ENCODE measurements around the gene ASCL5. TPM values are rescaled to one million over a fixed set of nuclear protein-coding genes. Genes with fewer than 3 reads are reported as not detected.

ASCL5 gene
- total RNA-seq, 1 donor from 2014 or later, result not detected

DNA sequence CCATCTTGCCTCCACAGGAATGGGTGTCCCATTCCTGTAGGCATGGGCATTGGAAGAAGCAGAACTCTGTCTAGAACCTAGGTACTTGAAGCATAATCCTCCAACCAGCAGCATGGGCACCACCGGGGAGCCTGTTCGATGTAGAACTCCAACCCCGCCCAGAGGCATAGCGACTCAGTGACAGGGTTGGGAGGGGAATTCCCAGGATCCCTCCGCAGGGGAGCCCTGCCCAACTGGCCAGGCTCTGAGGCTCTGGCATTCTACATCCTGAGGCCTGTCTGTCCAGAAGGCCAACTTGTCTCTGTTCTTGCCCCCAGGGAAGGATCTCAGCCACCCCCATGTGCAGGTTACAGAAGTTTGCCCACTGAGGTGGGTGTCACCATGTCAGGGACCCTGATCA lies 53.0 kb downstream of the ASCL5 start:
- Mint-ChIP-seq H3K4me1 (ENCODE audit: low read depth) (no peaks in the 10 kb centered on the region), H3K27me3 (ENCODE audit: low read depth) (peaks cover under 1% of the 10 kb centered on the region), H3K27ac (no peak overlapping the region), H3K4me3 (ENCODE audit: low read depth) (no peak overlapping the region), H3K9me3 (no peaks in the 10 kb centered on the region), H3K36me3 (ENCODE audit: low read depth) (no peaks in the 10 kb centered on the region)
- no peak for DNase-seq (ENCODE audit: low spot score)
- intact Hi-C loops (cut with micrococcal nuclease), result no loop called here

GRCh38 chr1:201072922-201073321 lies 54.1 kb downstream of the ASCL5 start:
- no peaks in the 10 kb centered on the region for H3K27me3 Mint-ChIP-seq (ENCODE audit: low read depth)

GRCh38 chr1:201072149-201072548 lies 54.8 kb downstream of the ASCL5 start:
- no peaks in the 10 kb centered on the region for H3K4me1 Mint-ChIP-seq (ENCODE audit: low read depth)
- intact Hi-C loops (cut with micrococcal nuclease), result no loop called here
- no peak for DNase-seq (ENCODE audit: low spot score)

More at GRCh38 chr1:201072922-201073321, 54.1 kb downstream of the ASCL5 start:
- no peaks in the 10 kb centered on the region for H3K9me3 Mint-ChIP-seq
- no peak overlapping the region for H3K4me3 Mint-ChIP-seq (ENCODE audit: low read depth)
- no peak overlapping the region for H3K27ac Mint-ChIP-seq
- no peak for DNase-seq (ENCODE audit: low spot score)
- no peaks in the 10 kb centered on the region for H3K4me1 Mint-ChIP-seq (ENCODE audit: low read depth)
- intact Hi-C loops (cut with micrococcal nuclease), result no loop called here
- no peaks in the 10 kb centered on the region for H3K36me3 Mint-ChIP-seq (ENCODE audit: low read depth)

DNA sequence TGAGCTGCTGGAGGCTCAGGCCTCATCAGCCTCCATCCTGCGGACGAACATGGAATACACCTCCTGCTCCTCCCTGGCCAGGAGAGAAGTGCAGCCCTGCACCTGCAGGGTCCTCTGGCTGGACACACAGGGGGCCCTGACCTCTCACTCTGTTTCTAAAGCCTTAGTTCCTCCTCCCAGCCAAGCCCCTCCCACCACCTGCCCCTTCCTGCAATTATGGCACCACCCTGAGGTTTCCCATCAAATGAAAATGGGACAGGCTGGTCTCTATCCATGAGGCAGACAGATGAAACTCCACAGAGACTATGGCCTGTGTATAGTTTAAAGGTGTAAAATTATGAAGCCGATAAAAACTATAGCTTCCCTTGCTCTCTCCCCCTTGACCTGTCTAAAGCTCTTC lies 57.3 kb downstream of the ASCL5 start:
- Mint-ChIP-seq H3K27ac (no peak overlapping the region), H3K4me3 (ENCODE audit: low read depth) (no peak overlapping the region), H3K4me1 (ENCODE audit: low read depth) (no peaks in the 10 kb centered on the region), H3K36me3 (ENCODE audit: low read depth) (no peaks in the 10 kb centered on the region), H3K9me3 (no peaks in the 10 kb centered on the region), H3K27me3 (ENCODE audit: low read depth) (peaks cover 4% of the 10 kb centered on the region)
- intact Hi-C loops (cut with micrococcal nuclease), result no loop called here
- DNase-seq (ENCODE audit: low spot score), result no peak

More at GRCh38 chr1:201072149-201072548, 54.8 kb downstream of the ASCL5 start:
- no peak overlapping the region for H3K27ac Mint-ChIP-seq
- no peak overlapping the region for H3K4me3 Mint-ChIP-seq (ENCODE audit: low read depth)
- no peaks in the 10 kb centered on the region for H3K9me3 Mint-ChIP-seq
- H3K36me3 Mint-ChIP-seq (ENCODE audit: low read depth), result no peaks in the 10 kb centered on the region
- peaks cover 2% of the 10 kb centered on the region for H3K27me3 Mint-ChIP-seq (ENCODE audit: low read depth)

- Mint-ChIP-seq H3K27ac (no peak overlapping the region), H3K4me3 (ENCODE audit: low read depth) (no peak overlapping the region), H3K4me1 (ENCODE audit: low read depth) (no peaks in the 10 kb centered on the region), H3K27me3 (ENCODE audit: low read depth) (peaks cover 7% of the 10 kb centered on the region), H3K36me3 (ENCODE audit: low read depth) (no peaks in the 10 kb centered on the region), H3K9me3 (no peaks in the 10 kb centered on the region)
- DNase-seq (ENCODE audit: low spot score), result no peak
- intact Hi-C loops (cut with micrococcal nuclease), result no loop called here
These were observed 58.0 kb downstream of the ASCL5 start for GRCh38 chr1:201068976-201069375.

- Mint-ChIP-seq H3K4me1 (ENCODE audit: low read depth) (no peaks in the 10 kb centered on the region), H3K9me3 (no peaks in the 10 kb centered on the region), H3K36me3 (ENCODE audit: low read depth) (no peaks in the 10 kb centered on the region), H3K27me3 (ENCODE audit: low read depth) (peaks cover 7% of the 10 kb centered on the region), H3K27ac (no peak overlapping the region), H3K4me3 (ENCODE audit: low read depth) (no peak overlapping the region)
- intact Hi-C loops (cut with micrococcal nuclease), result no loop called here
- DNase-seq (ENCODE audit: low spot score), result no peak
These were observed 60.0 kb downstream of the ASCL5 start for GRCh38 chr1:201066986-201067385.

- Mint-ChIP-seq H3K4me1 (ENCODE audit: low read depth) (no peaks in the 10 kb centered on the region), H3K27me3 (ENCODE audit: low read depth) (peaks cover 7% of the 10 kb centered on the region), H3K9me3 (no peaks in the 10 kb centered on the region), H3K27ac (no peak overlapping the region), H3K4me3 (ENCODE audit: low read depth) (no peak overlapping the region), H3K36me3 (ENCODE audit: low read depth) (no peaks in the 10 kb centered on the region)
- intact Hi-C loops (cut with micrococcal nuclease), result no loop called here
- DNase-seq (ENCODE audit: low spot score), result no peak
These were observed 61.3 kb downstream of the ASCL5 start for GRCh38 chr1:201065686-201066085.

DNA sequence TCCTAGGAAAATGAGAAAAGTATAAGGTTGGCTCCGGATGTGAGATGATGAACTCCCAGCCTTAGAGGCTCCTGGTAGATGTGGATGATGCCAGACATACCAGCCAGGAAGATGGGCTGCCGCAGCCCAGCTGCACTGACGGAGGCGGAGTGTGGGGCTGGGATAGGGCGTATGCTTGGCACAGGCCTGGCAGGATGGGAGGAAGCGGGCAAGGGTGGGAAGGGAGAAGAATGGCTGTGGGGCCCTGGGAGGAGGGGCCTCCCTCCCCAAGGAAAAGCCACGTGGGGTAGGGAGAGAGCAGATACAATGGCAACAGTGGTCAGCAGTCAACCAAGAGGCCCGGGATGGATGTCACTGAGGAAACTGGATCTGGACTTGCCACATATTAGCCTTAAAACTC lies 62.2 kb downstream of the ASCL5 start:
- Mint-ChIP-seq H3K27me3 (ENCODE audit: low read depth) (peaks cover 7% of the 10 kb centered on the region), H3K4me3 (ENCODE audit: low read depth) (no peak overlapping the region), H3K36me3 (ENCODE audit: low read depth) (no peaks in the 10 kb centered on the region), H3K9me3 (no peaks in the 10 kb centered on the region), H3K4me1 (ENCODE audit: low read depth) (no peaks in the 10 kb centered on the region), H3K27ac (no peak overlapping the region)
- intact Hi-C loops (cut with micrococcal nuclease), result no loop called here
- DNase-seq (ENCODE audit: low spot score), result no peak

Other genes starting within 250 kb of the ASCL5 start
- not detected in 2 replicates for gene INAVA, start 232.3 kb downstream of the ASCL5 start, total RNA-seq
- 50.4 and 53.2 TPM in 2 replicates for gene KIF21B, start 103.5 kb downstream of the ASCL5 start, total RNA-seq
- gene CACNA1S, start 14.8 kb downstream of the ASCL5 start, total RNA-seq, result not detected in 2 replicates
- gene TMEM9, start 27.3 kb upstream of the ASCL5 start, total RNA-seq, result 14.9 and 16.9 TPM in 2 replicates
- gene IGFN1, start 63.6 kb upstream of the ASCL5 start, total RNA-seq, result not detected in 2 replicates
- gene PKP1, start 156.3 kb upstream of the ASCL5 start, total RNA-seq, result not detected in 2 replicates